ENCODE data around the gene EEPD1.

EEPD1 gene

DNA sequence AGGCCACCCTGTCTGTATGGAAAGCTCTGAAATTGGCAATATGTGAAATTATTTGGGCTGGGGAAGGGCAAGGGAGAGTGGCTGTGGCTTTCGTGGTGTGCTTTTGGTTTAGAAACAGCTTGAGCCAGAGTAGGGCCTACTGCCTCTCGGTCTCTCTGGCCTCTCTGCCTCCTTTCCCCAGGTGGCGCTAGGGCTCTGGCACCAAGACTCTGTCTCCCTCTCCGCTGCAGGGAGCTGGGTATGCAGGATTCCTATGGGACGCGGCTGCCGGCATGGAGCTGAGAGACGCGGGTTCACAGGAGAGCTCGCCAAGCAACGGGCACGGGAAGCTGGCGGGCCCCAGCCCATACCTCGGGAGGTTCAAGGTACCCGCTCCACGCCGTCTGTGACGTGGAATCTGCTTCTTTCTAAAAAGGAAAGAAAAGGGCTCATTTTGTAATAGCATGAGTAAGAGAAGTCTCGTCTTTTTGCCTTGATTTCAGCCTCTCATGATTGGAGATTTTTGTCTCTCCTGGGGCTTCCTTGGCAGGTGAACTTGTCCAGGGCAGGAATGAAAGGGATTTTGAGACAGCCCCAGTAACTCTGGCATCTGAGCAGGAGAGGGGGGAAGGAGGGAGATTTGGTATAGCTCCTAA, 131.5 kb downstream of the EEPD1 start:
- Histone ChIP-seq H3K27ac (no peak overlapping the region), H3K4me3 (ENCODE audit: low read depth, low read length) (no peak overlapping the region), H3K36me3 (no peaks in the 10 kb centered on the region), H3K9me3 (ENCODE audit: severe bottlenecking) (no peaks in the 10 kb centered on the region), H3K27me3 (ENCODE audit: insufficient read depth, low read depth, severe bottlenecking) (no peaks in the 10 kb centered on the region)
- TF ChIP-seq, protein P1, sequence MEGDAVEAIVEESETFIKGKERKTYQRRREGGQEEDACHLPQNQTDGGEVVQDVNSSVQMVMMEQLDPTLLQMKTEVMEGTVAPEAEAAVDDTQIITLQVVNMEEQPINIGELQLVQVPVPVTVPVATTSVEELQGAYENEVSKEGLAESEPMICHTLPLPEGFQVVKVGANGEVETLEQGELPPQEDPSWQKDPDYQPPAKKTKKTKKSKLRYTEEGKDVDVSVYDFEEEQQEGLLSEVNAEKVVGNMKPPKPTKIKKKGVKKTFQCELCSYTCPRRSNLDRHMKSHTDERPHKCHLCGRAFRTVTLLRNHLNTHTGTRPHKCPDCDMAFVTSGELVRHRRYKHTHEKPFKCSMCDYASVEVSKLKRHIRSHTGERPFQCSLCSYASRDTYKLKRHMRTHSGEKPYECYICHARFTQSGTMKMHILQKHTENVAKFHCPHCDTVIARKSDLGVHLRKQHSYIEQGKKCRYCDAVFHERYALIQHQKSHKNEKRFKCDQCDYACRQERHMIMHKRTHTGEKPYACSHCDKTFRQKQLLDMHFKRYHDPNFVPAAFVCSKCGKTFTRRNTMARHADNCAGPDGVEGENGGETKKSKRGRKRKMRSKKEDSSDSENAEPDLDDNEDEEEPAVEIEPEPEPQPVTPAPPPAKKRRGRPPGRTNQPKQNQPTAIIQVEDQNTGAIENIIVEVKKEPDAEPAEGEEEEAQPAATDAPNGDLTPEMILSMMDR (IDR thresholded peaks at IDR 0.05; ENCODE audit: low read depth, low read length), result peak; percentile 32; the same call in 1 of the 2 replicates
- no peak for DNase-seq

DNA sequence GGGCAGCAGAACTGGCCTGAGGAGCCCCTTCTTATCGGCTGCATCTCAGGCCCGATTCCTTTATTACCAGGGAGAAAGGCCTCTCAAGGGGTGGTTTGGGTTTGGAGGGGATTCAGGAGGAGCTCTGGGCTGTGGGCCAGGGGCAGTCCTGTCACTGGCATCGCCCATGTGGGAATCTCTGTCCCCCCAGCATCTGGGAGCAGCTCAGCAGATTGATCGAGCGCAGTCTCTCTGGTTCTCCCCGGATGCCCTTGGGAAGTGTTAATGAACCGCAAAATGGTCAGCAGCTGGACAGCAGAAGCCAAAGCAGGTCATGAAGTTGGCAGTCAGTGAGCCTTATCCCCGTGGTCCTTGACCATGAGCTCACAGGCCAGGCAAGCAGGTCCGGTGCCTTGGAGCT, 132.2 kb downstream of the EEPD1 start:
- DNase-seq, result peak; percentile 24
- no peaks in the 10 kb centered on the region for H3K9me3 ChIP-seq (ENCODE audit: severe bottlenecking)
- no peaks in the 10 kb centered on the region for H3K36me3 ChIP-seq
- H3K27ac ChIP-seq, result no peak overlapping the region
- TF ChIP-seq, protein P1 (IDR thresholded peaks at IDR 0.05; ENCODE audit: low read depth, low read length), result no peak
- no peak overlapping the region for H3K4me3 ChIP-seq (ENCODE audit: low read depth, low read length)
- no peaks in the 10 kb centered on the region for H3K27me3 ChIP-seq (ENCODE audit: insufficient read depth, low read depth, severe bottlenecking)

DNA sequence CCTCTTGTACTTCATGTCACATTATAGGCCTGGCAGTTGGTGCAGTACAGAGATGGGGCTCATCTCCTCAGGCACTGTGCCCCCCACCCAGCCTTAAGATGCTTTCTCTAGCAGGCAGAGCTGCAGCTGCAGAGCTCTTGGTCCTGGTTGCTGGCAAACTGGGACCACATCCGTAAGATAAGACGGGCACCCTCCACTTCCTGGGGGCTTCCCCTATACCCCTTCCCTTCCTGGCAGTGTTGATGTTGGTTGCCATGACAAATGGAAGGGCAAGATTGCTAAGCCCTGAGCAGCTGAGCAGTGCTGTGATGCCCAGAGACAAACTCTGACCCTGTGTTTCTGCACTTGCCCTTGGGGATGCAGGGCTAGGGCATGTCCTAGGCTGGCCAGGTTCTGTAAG, 133.2 kb downstream of the EEPD1 start:
- TF ChIP-seq, protein P1 (IDR thresholded peaks at IDR 0.05; ENCODE audit: low read depth, low read length), result no peak
- no peak overlapping the region for H3K27ac ChIP-seq
- no peaks in the 10 kb centered on the region for H3K9me3 ChIP-seq (ENCODE audit: severe bottlenecking)
- H3K4me3 ChIP-seq (ENCODE audit: low read depth, low read length), result no peak overlapping the region
- no peak for DNase-seq
- H3K27me3 ChIP-seq (ENCODE audit: insufficient read depth, low read depth, severe bottlenecking), result no peaks in the 10 kb centered on the region
- no peaks in the 10 kb centered on the region for H3K36me3 ChIP-seq

DNA sequence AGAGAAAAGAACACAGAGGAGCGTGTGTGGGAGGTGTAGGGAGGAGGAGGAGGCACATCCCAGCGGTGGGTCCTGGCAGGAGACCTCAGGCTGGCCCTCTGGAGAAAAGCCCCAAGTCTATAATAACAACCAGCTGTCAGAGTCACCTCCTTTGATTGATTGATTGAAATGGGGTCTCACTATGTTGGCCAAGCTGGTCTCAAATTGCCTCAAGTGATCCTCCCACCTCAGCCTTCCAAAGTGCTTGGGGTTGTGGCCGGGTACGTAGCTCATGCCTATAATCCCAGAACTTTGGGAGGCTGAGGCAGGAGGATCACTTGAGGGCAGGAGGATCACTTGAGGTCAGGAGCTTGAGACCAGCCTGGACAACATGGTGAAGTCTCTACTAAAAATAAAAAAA, 133.6 kb downstream of the EEPD1 start:
- no peaks in the 10 kb centered on the region for H3K9me3 ChIP-seq (ENCODE audit: severe bottlenecking)
- no peak overlapping the region for H3K27ac ChIP-seq
- TF ChIP-seq, protein P1 (IDR thresholded peaks at IDR 0.05; ENCODE audit: low read depth, low read length), result no peak
- H3K36me3 ChIP-seq, result no peaks in the 10 kb centered on the region
- no peak overlapping the region for H3K4me3 ChIP-seq (ENCODE audit: low read depth, low read length)
- no peaks in the 10 kb centered on the region for H3K27me3 ChIP-seq (ENCODE audit: insufficient read depth, low read depth, severe bottlenecking)
- no peak for DNase-seq

DNA sequence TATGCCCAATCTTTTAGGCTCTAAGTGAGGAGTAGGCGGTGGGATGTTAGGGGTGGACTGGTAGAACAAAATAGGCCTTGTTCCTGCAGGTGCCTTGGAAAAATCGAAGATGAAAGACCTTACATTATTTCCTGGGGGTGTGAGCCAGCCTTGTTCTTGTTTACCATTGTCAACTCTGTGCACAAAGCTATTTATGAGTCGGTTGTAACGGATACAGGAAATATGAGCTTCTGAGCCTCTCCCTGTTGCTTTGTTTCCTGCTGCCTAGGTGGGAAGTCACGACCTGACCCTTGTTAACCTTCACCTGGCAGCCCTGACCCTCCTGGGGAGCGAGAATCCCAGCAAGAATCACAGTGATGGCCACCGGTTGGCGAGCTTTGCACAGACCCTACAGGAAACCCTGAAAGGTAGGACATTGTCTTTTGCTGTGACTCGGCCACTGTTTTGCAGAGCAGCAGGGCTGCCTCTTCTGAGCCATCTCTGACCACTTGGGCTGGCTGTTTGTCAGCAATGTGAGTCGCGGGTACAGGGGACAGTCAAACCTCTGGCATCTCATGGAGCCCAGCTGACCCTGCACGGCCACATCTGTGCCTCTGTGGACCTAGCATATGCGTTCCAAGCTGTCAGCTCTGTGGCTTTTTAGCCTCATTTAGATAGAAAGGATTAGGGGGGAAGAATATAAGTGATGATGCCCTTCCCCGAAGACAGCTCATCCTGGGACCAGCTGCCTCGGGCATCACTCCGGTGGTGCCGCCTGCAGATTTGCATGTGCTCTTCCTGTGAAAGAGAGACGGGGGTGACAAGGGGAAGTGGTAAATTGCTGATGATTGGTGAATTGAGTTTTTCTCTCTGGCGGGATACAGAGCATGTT, 134.6 kb downstream of the EEPD1 start:
- H3K36me3 ChIP-seq, result no peaks in the 10 kb centered on the region
- no peak for DNase-seq
- H3K27ac ChIP-seq, result no peak overlapping the region
- TF ChIP-seq, protein P1 (IDR thresholded peaks at IDR 0.05; ENCODE audit: low read depth, low read length), result no peak
- no peak overlapping the region for H3K4me3 ChIP-seq (ENCODE audit: low read depth, low read length)
- no peaks in the 10 kb centered on the region for H3K9me3 ChIP-seq (ENCODE audit: severe bottlenecking)
- H3K27me3 ChIP-seq (ENCODE audit: insufficient read depth, low read depth, severe bottlenecking), result no peaks in the 10 kb centered on the region
